SH-SY5Y (cell line): ENCODE measurements around the gene ZNF280B.

Source experiments
- GATA2 ChIP-seq: IDR thresholded peaks from 2 replicates; pipeline ENCODE4 v1.6.1; 2011; ENCODE audit warnings: mild to moderate bottlenecking, low read depth, low read length
- GATA3 ChIP-seq: IDR thresholded peaks from 2 replicates; pipeline ENCODE4 v1.6.1; 2011; ENCODE audit warnings: low read depth, mild to moderate bottlenecking, low read length, moderate library complexity

DNA sequence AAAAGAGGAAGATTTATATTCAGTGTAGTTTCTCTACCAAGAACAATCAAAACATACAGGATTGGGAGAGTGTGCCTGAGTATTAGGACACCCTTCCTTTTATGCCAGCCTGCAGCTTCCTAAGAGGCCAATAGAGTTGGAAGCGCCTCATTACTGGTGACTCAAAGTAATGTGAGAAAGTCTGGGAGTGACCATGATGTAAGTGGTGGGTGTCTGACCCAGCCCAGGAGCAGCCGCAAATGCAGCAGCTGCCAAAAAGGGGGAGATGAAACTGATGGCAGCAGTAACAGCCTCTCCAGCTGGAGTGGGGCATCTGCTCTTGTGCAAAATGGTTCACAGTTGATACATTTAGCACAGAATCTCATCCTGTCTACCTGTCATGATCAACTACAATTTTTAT lies 62.0 kb downstream of the ZNF280B start:
- TF ChIP-seq GATA2 (no peak), GATA3 (no peak)
